Activated T-helper 1 cell treated with anti-CD3 and anti-CD28 coated beads, Interleukin-2, amount 50 U/mL, for 16 hours (primary cell): Measurements from ENCODE around the gene DPCD.

Source experiments
- DNase-seq, 2 donors: peaks; one replicate each; pipeline ENCODE4 v3.0.0-alpha.2; 2020; ENCODE audit warnings: low read depth in 1 of 2, low spot score in 1 of 2

Gene DPCD

DNA sequence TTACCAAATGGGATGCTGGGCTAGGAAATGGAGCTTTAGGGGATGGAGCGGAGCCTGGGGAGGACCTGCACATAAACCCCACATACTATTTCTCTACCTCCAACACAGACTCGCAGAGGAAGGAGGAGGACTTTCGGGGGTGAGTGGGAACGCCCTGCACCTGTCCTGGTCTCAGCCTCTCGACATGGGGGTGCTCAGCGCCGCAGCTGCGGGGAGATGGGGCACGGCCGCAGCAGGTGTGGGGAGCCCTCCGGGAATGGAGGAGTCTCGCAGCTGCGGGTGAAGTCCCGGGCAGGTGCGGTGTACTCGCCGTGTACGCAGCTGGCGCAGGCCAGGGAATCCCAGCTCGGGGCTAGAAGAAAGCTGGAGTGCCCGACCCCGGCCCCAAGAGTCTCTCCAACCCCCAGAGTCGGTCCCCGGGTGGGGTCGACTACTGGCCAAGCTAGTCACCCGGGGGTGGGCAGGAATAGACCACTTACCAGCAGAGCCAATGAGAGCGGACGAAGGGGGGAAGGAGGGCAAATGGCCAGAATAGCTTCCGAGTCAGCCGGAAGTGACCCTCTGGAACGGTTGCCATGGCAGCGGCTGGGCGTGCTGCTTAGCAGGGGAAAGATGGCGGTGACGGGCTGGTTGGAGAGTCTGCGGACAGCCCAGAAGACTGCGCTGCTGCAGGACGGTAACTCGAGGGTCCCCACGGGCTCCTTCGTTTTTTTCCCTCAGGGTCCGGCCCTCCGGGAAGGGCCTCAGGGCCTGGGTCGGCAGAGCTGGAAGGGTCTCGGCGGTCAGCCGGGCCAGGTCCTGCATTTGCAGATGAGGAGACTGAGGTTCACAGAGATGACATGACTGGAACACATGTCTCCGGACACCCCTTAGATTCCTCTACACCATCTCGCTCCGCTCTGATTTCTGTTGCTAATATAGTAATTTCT lies at the start of gene DPCD, which contains the start of gene POLL:
Gene DPCD (plus strand): TSS at position 597 of the 929 bp plus-strand sequence. CDS start 16 bp downstream, at position 613.
Gene POLL (minus strand): TSS at position 533 of the 929 bp plus-strand sequence. CDS start 897 bp downstream, outside the sequence.
- DNase-seq: peak; percentile 77 to 83

DNA sequence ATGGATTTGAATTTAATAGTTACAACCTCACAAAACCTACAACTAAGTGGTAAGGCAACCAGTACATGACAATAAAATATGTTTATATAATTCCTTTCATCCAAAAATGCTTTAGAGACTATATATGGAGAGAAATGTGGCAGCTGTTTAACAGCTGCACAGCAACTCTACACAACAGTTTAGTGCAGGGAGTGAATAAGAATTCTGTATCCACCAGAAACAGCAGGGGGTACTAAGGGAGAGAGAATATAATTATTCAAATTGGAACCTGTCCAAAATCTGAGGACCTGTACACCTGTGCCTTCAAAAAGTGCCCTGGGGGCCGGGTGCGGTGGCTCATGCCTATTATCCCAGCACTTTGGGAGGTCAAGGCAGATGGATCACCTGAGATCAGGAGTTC lies 49.7 kb upstream of the DPCD start:
- DNase-seq: no peak

- no peak for DNase-seq
Measured at GRCh38 chr10:101545898-101546297, 42.2 kb upstream of the DPCD start.

DNA sequence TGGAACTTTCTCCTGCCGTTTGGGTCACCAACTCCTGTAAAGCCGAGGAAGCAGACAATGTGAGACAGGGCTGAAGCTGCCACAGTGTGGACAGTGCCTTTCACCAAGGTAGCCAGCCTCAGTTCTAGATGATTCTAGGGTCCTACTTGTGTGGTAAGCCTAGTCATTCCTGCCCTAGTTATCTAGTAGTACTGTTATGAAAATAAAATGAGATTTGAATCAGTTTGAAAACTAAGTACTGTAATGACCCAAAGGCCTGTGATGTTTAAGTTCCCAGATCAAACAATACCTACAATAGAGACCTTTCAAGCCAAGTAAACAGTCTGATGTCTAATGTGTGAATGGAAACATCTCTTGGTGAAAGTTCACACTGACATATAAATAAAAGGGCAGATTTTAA lies 37.2 kb upstream of the DPCD start:
- DNase-seq: no peak

DNA sequence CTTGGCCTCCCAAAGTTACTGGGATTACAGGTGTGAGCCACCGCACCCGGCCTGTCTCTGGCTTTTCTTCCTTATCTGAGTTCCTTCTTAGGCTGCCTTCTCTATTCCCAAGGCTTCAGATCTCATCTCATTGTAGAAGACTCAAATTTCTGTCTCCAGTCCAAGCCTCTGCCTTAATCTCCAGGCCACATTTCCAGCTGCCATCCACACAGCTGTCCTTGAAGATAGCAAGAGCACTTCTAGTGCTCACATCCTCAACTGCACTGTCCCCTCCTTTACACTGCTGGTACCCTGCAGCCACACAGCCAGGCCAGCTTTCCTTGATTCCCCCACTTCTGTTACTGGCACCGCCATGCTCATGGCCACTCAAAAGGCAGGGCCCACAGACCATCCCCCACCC lies 35.7 kb upstream of the DPCD start:
- DNase-seq: no peak

GRCh38 chr10:101557541-101557940 lies 30.6 kb upstream of the DPCD start:
- no peak for DNase-seq

GRCh38 chr10:101558204-101558603 lies 29.9 kb upstream of the DPCD start:
- DNase-seq: no peak

- no peak for DNase-seq
Measured at GRCh38 chr10:101558671-101559595, 29.2 kb upstream of the DPCD start.

DNA sequence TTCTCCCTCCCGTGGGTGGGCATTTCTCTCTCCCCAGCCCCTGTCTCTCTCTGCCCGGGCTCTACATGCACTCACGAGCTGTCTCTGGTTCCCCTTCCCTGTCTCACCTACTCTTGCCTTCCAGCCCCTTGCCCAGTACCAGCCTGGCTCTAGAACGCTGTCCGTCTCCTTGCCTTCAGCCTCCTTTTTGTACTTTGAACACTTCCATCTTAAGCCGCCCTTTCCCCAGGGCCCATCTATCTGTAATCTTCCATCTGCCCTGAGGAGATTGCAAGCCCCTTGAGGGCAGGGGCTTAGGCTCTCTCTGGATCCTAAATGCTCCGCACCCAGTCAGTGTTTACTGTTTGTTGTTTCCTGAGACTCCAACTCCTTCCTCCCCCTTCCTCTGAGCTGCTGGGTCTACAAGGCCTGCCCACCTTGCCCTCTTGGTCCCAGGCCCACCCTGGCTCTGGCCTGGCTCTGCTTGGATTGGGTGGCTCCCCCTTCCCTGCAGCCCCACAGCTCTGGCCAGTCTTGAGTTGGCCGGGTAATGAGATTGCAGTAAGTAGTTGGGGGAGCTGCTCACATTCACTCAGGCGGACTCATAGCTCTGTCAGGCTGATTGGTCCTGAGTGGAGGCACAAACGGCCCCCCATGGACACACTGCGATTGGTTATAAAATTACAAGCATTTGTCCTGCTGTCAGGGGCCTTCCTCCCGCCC lies 28.4 kb upstream of the DPCD start:
- DNase-seq: no peak

- DNase-seq: no peak
Measured at GRCh38 chr10:101560298-101561067, 27.6 kb upstream of the DPCD start.

GRCh38 chr10:101561068-101561915 lies 26.8 kb upstream of the DPCD start:
- DNase-seq: no peak

- no peak for DNase-seq
Measured at GRCh38 chr10:101562231-101562630, 25.9 kb upstream of the DPCD start.

DNA sequence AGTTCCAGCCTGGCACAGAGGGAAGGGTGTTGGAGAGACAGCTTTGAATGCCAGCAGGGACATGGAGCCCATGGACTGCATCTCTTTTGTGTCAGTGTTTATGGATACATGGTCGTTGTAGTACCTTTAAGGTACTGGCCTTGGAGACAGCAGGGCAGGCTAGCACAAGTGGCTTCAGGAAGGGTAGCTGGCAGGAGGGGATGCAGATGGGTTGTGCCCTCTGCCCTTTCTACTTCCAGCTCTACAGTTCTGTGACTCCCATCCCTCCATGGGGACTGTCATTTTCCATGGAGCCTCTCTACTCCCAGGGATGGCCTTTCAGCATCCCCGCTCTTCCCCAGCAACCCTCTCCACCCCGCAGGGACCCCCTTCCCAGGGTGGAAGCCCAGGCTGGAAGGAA lies 25.1 kb upstream of the DPCD start:
- no peak for DNase-seq

DNA sequence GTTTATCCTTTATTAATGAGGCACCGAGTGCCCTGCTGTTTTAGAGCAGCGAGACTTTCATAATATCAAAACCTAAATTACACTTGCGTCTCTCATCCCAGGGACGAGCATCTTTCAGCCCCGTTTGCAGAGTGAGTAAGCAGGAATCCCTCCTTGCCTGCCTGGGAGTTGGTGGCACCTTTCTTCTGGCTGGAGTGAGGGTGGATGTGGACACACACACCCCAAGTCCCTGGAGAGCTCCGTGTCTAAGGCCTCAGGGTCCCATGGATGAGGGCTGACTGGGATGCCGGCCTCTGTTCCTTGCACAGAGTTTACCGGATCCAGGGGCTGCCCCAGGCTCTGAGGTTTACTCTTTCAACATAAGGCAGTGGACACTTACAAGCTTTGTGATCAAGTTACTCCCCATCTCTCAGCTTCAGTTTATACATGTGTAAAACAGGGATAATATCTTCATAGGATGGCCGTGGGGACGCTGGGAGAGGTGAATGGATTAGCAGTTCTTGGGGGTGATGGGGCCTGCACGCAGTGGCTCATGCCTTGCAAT lies 24.6 kb upstream of the DPCD start:
- no peak for DNase-seq

GRCh38 chr10:101564490-101564991 lies 23.6 kb upstream of the DPCD start:
- no peak for DNase-seq

GRCh38 chr10:101565370-101565900 lies 22.7 kb upstream of the DPCD start:
- DNase-seq: no peak

- no peak for DNase-seq
Measured at GRCh38 chr10:101565936-101566332, 22.2 kb upstream of the DPCD start.

GRCh38 chr10:101566333-101567164 lies 21.6 kb upstream of the DPCD start:
- no peak for DNase-seq
